PFSK-1 (cell line): ENCODE measurements around the gene TMEM218.

Experiments used
- FOXP2 ChIP-seq: optimal IDR thresholded peaks from 2 replicates; pipeline ENCODE3; 2011; ENCODE audit warnings: borderline replicate concordance, control low read depth, inconsistent platforms; ENCODE audit not compliant: insufficient read depth; ENCODE audit errors: extremely low read length, extremely low read depth
- POLR2AphosphoS5 ChIP-seq: IDR thresholded peaks from 2 replicates; pipeline ENCODE4 v1.6.1; 2012; ENCODE audit warnings: low read depth, mild to moderate bottlenecking, control low read depth, low read length, moderate library complexity
- TAF1 ChIP-seq: IDR thresholded peaks from 2 replicates; pipeline ENCODE4 v1.6.1; 2012; ENCODE audit warnings: low read length, control low read depth, borderline replicate concordance; ENCODE audit not compliant: insufficient read depth
- TF ChIP-seq, protein P1 (sequence below), 2 experiments: IDR thresholded peaks; 2 replicates each; pipeline versions ENCODE4 v1.6.1 to v1.8.0; 2011 to 2012; ENCODE audit warnings: low read depth in 2 of 2, low read length in 2 of 2, control low read depth in 1 of 2, inconsistent platforms in 1 of 2, mild to moderate bottlenecking in 1 of 2, moderate library complexity in 1 of 2; ENCODE audit not compliant: insufficient read depth in 1 of 2

DNA sequence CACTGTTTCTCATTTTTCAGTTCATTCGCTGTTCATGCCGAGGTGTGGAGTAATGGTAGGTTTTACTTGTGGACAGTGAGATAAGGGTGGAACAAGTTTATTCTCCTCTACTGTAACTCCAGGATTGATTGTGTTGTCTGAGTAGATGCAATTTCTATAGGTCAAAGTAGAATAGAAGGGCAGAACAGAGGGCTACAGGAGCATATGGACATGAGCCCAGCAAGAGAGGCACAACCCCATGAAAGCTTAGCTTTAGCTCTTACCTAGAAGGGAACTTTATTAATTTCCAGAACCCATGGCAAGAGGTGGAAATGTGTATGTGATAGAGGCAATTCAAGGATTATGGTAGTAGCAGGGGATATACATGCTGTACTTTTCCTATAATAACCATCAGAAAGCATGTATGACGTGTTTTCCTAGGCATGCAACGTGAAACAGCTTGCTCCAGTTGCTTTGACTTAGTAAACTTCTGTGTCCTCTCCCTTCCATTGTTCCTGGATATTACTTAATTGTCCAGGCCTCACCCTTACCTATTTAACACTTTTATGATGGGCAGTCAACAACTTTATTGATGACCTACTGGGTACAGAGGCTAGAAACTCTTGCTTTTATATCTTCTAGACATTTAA, 62.1 kb downstream of the TMEM218 start:
- TF ChIP-seq POLR2AphosphoS5 (no peak), FOXP2 (no peak), TAF1 (no peak)
- TF ChIP-seq, protein P1, sequence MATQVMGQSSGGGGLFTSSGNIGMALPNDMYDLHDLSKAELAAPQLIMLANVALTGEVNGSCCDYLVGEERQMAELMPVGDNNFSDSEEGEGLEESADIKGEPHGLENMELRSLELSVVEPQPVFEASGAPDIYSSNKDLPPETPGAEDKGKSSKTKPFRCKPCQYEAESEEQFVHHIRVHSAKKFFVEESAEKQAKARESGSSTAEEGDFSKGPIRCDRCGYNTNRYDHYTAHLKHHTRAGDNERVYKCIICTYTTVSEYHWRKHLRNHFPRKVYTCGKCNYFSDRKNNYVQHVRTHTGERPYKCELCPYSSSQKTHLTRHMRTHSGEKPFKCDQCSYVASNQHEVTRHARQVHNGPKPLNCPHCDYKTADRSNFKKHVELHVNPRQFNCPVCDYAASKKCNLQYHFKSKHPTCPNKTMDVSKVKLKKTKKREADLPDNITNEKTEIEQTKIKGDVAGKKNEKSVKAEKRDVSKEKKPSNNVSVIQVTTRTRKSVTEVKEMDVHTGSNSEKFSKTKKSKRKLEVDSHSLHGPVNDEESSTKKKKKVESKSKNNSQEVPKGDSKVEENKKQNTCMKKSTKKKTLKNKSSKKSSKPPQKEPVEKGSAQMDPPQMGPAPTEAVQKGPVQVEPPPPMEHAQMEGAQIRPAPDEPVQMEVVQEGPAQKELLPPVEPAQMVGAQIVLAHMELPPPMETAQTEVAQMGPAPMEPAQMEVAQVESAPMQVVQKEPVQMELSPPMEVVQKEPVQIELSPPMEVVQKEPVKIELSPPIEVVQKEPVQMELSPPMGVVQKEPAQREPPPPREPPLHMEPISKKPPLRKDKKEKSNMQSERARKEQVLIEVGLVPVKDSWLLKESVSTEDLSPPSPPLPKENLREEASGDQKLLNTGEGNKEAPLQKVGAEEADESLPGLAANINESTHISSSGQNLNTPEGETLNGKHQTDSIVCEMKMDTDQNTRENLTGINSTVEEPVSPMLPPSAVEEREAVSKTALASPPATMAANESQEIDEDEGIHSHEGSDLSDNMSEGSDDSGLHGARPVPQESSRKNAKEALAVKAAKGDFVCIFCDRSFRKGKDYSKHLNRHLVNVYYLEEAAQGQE (IDR thresholded peaks at IDR 0.05; ENCODE audit: insufficient read depth in 1 of 2, low read depth in 2 of 2, low read length in 2 of 2), result no peak
